HG03135 (cell line): Measurements from ENCODE around the gene GRIA2.
"Not testable (repeated sequence)": the region's sequence is repeated elsewhere in the genome, so short reads cannot be mapped to it uniquely, and the experiment has no call there.

Experiments used
- ATAC-seq: cut with Tn5 transposase; IDR thresholded peaks from one replicate; pipeline ENCODE4 v1.9.1; 2021; ENCODE audit warnings: mild to moderate bottlenecking, moderate library complexity; ENCODE audit not compliant: unreplicated experiment

Gene GRIA2

GRCh38 chr4:157258165-157258564 lies 37.6 kb downstream of the GRIA2 start:
- ATAC-seq, result not testable (repeated sequence)

DNA sequence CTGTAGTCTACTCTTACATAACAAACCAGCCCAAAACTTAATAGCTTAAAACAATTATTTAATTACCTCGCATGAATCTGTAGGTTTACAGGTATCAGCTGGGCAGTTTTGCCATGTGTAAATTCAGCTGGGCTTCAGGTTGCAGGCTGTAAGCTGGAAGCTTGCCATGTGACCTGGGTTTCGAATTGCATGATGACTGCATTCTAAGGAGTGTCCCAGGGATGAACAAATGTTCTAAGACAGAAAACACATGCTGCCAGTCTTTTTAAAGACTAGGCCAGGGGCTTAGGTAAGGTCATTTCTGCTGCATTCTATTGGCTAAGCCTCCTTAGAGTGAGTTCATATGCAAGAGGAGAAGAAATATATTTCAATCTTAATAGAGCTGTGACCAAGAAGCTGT lies 44.8 kb downstream of the GRIA2 start:
- no peak for ATAC-seq

GRCh38 chr4:157270108-157270507 lies 49.6 kb downstream of the GRIA2 start:
- no peak for ATAC-seq

- ATAC-seq, result no peak
Observed at GRCh38 chr4:157270552-157270951, 50.0 kb downstream of the GRIA2 start.

DNA sequence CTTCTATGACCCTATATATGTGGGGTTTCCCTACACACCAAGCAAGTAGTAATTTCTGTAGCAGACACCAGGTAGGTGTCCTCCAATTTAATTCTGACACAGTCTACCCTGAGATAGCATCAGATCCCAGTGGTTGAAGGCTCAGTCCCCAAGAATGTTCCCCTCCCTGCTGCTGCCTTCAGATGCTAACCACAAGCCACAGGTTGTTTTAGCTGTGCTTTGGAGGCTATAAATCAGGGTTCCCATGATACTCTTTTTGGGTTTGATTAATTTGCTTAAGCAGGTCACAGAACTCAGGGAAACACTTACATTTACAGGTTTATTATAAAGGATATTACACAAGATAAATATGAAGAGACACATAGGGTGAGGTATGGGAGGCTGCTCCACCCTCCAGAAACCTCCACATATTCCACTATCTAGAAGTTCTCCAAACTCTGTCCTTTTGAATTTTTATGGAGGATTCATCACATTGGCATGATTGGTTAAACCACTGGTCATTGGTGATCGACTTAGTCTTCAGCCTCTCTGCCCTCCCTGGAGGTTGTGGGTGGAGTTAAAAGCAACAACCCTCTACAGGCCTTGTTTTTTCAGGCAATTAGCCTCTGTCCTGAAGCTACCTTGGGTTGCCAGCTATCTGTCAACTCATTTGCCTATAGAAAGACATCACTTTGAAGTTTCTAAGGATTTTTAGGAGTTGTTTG lies 50.8 kb downstream of the GRIA2 start:
- no peak for ATAC-seq

GRCh38 chr4:157280673-157281072 lies 60.1 kb downstream of the GRIA2 start:
- ATAC-seq, result no peak

DNA sequence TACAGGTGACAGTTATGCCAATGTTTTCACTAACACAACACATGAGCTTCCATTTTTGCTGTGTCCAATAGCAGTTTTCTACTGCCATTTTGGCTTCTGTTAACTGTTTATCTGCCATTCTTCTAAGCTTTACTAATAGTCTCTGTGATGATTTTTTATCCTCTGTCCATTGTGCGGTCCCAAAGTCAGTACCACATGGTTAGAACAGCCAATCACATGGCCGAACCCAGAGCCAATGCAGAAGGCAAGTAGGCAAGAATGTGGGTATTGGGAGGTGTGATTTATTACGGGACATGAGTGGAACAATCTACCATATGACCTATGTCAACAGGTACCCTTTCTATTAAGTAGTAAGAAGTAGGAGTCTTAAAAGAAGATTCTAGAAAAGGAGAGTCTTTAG lies 61.5 kb downstream of the GRIA2 start:
- ATAC-seq, result no peak

- ATAC-seq, result no peak
Observed at GRCh38 chr4:157287445-157287844, 66.9 kb downstream of the GRIA2 start.

DNA sequence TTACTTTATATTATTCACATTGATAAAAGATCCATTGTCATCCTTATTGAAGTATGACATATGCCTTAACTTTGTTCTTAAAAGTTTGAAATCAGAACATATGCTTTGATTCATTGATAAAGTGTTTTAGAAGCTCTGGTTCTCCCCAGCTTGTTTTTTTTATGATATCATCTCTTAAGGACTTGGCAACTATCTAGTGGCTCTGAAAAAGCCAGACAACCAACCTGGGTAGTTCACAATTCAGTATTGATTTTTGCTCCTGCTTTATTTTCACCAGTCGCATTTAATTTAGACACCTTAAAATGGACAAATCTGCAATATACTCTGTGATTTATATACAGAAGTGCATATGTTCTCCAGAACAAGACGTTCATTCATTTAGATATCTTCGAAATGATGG lies 70.1 kb downstream of the GRIA2 start:
- no peak for ATAC-seq

DNA sequence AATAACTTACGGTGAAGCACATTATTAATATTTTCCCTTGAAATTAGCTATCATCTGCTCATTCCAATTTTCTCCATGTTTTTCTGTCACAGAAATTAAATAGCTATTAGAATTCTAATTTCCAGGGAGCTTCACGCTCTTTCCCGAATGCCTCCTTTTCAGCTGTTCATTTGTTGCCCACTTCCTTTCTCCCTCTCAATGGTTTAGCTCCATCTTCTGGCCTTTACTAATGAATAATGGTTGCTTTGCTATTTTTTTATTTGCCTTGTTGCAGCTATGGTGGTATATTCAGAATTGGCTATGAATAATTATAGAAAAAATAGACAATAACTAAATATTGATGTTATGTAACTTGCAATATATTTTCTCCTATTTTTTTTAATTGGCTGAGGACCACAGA lies 70.5 kb downstream of the GRIA2 start:
- ATAC-seq, result no peak

DNA sequence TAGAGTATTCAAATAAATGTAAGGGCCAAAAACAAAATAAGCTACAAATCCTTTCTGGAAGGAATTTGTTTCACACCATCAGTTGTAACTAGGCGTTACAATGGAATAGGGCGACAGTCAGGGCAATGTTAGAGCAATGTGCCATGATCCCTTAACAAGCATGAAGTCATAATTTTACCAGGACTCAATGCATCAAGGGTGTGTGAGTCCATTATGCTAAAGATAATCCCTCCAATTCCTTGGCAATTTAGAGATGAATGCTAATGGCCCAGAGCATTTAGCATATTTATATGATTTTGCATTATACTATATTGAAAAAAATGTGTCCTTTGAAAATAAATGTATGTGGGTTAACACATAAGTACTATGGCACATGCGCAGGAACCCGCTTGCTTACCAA lies 73.1 kb downstream of the GRIA2 start:
- no peak for ATAC-seq

- no peak for ATAC-seq
Observed at GRCh38 chr4:157294575-157294974, 74.0 kb downstream of the GRIA2 start.

DNA sequence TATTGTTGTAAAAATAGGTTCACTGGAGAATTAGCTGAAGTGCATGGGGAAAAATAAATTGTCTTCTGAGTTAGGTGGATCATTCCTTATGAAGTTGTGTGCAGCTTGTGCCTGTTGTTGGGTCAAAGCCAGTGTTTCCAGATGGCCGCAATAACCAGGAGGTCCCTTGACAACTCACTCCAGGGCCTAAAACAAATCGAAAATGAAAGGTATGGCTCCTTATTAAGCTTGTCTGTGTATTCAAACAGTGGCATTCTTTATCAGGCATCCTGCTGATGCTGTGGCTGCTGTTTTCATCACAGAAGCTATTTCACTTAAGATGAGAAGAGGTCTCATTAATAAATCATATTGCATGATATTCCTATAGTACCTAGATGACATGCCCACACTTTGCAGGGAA lies 80.2 kb downstream of the GRIA2 start:
- ATAC-seq, result no peak

- no peak for ATAC-seq
Observed at GRCh38 chr4:157303471-157303960, 83.0 kb downstream of the GRIA2 start.

DNA sequence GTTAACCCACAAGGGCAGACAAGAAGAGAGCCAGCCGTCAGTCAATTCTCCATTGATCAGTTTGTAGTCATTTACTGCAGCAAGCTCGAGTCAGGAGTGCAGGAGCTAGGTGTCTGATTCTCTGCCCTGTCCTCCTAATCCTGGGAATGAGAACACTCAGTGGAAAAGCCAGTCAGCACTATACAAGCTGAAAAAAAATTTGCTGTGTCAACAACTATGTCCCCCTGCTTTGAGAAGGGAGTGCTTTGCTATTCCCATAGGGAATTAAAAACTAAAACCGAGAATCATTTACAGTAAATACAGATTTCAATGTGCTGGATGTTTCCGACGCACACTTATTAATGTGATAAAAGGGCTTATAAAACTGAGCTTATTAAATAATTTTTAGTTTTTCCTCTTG lies 84.2 kb downstream of the GRIA2 start:
- ATAC-seq, result no peak

DNA sequence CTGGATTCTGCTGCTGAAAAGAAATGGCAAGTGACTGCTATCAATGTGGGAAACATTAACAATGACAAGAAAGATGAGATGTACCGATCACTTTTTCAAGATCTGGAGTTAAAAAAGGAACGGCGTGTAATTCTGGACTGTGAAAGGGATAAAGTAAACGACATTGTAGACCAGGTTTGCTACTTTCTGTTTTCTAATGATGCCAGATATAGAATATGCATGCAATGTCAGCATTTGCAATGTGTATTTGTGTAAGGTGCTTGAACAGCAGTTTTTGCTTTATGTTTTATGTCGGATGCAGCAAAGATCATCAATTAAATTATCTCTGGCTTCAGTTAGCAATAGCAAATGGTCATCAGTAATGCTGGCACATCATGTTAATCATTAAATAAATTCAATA lies 92.2 kb downstream of the GRIA2 start:
- ATAC-seq, result no peak

GRCh38 chr4:157314906-157315305 lies 94.4 kb downstream of the GRIA2 start:
- ATAC-seq, result no peak

- ATAC-seq, result no peak
Observed at GRCh38 chr4:157315968-157316367, 95.4 kb downstream of the GRIA2 start.

GRCh38 chr4:157320092-157320491 lies 99.6 kb downstream of the GRIA2 start:
- ATAC-seq, result no peak

- ATAC-seq, result no peak
Observed at GRCh38 chr4:157327666-157328065, 107.1 kb downstream of the GRIA2 start.

GRCh38 chr4:157357887-157358286 lies 137.4 kb downstream of the GRIA2 start:
- ATAC-seq, result no peak

GRCh38 chr4:157358439-157358838 lies 137.9 kb downstream of the GRIA2 start:
- no peak for ATAC-seq

GRCh38 chr4:157358851-157359250 lies 138.3 kb downstream of the GRIA2 start:
- ATAC-seq, result no peak
